ENCODE measurements around the gene MBOAT1. TPM values are rescaled to one million over a fixed set of nuclear protein-coding genes. Genes with fewer than 3 reads are reported as not detected.

Gene MBOAT1
- total RNA-seq, 4 donors from 2014 or later = 0.61 to 1.8 (median 1.1) TPM

DNA sequence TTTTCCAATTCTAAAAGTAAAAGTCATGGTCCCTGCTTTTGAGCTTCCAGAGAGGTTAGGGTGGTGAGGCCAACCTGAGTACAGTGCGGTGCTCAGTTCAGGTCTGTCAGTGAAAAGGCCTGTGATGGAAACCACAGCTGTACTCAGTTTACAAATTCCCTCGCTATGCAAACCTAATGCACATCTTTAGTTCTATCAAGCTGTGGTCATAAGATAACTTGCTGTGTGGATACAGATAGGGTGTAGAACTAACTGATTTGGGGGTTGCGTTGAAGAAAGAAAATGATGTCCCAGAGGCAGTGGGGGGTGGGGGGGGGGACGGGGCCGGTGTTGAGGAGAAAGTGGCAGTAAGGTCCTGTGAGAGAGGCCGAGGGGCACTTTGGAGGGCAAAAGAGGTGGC is 22.8 kb upstream of the MBOAT1 start:
- TF ChIP-seq, protein P1, sequence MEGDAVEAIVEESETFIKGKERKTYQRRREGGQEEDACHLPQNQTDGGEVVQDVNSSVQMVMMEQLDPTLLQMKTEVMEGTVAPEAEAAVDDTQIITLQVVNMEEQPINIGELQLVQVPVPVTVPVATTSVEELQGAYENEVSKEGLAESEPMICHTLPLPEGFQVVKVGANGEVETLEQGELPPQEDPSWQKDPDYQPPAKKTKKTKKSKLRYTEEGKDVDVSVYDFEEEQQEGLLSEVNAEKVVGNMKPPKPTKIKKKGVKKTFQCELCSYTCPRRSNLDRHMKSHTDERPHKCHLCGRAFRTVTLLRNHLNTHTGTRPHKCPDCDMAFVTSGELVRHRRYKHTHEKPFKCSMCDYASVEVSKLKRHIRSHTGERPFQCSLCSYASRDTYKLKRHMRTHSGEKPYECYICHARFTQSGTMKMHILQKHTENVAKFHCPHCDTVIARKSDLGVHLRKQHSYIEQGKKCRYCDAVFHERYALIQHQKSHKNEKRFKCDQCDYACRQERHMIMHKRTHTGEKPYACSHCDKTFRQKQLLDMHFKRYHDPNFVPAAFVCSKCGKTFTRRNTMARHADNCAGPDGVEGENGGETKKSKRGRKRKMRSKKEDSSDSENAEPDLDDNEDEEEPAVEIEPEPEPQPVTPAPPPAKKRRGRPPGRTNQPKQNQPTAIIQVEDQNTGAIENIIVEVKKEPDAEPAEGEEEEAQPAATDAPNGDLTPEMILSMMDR (IDR thresholded peaks at IDR 0.05 in 4 of 5, conservative IDR thresholded peaks at IDR 0.05 in 1 of 5) = no peak
- TF ChIP-seq POLR2A (IDR thresholded peaks at IDR 0.05) = no peak
- no peaks in the 10 kb centered on the region for H3K9me3 ChIP-seq
- no peak for ATAC-seq
- intact Hi-C loops (cut with DNase I; ENCODE audit: low total_unique reads) (no loop called here), in situ Hi-C loops (cut with MboI; ENCODE audit: low sequenced_read_pairs in 4 of 4) (no loop called here)
- no peaks in the 10 kb centered on the region for H3K4me1 ChIP-seq
- H3K27ac ChIP-seq = no peak overlapping the region
- no peak overlapping the region for H3K4me3 ChIP-seq
- no peak for DNase-seq
- H3K36me3 ChIP-seq = no peaks in the 10 kb centered on the region
- no peaks in the 10 kb centered on the region for H3K27me3 ChIP-seq

DNA sequence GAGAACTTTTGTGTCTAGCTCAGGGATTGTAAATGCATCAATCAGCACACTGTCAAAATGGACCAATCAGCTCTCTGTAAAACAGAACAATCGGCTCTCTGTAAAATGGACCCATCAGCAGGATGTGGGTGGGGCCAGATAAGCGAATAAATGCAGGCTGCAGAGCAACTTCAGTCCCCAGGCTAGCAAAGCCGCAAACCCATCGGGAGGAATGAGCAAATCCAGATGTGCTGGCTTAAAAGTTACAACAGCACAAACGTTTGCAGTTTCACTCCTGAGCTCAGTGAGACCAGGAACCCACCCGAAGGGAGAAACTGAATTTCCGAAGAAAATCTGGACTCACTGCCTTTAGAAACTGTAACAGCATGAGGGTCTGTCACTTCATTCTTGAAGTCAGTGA is 21.9 kb upstream of the MBOAT1 start:
- no peak for ATAC-seq
- H3K4me3 ChIP-seq = no peak overlapping the region

DNA sequence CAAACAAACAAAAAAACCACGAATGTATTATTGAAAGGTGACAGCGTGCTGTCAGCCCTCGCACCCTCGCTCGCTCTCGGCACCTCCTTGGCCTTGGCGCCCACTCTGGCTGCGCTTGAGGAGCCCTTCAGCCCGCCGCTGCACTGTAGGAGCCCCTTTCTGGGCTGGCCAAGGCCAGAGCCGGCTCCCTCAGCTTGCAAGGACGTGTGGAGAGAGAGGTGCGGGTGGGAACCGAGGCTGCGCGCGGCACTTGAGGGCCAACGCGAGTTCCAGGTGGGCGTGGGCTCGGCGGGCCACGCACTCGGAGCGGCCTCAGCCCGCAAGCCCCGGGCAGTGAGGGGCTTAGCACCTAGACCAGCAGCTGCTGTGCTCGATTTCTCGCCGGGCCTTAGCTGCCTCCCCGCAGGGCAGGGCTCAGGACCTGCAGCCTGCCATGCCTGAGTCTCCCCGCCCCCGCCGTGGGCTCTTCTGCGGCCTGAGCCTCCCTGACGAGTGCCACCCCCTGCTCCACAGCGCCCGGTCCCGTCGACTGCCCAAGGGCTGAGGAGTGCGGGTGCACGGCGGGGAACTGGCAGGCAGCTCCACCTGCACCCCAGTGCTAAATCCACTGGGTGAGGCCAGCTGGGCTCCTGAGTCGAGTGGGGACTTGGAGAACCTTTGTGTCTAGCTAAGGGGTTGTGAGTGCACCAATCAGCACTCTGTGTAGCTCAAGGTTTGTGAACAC is 20.9 kb upstream of the MBOAT1 start:
- TF ChIP-seq POLR2A (IDR thresholded peaks at IDR 0.05) = no peak
- TF ChIP-seq, protein P1 (IDR thresholded peaks at IDR 0.05 in 4 of 5, conservative IDR thresholded peaks at IDR 0.05 in 1 of 5) = no peak
- no peaks in the 10 kb centered on the region for H3K36me3 ChIP-seq
- H3K9me3 ChIP-seq = no peaks in the 10 kb centered on the region
- no peaks in the 10 kb centered on the region for H3K4me1 ChIP-seq
- ATAC-seq (no peak), DNase-seq (no peak)
- H3K4me3 ChIP-seq = no peak overlapping the region
- no peaks in the 10 kb centered on the region for H3K27me3 ChIP-seq
- intact Hi-C loops (cut with DNase I; ENCODE audit: low total_unique reads) (no loop called here), in situ Hi-C loops (cut with MboI; ENCODE audit: low sequenced_read_pairs in 4 of 4) (no loop called here)
- H3K27ac ChIP-seq = no peak overlapping the region

More for the DNA sequence above, 21.9 kb upstream of the MBOAT1 start:
- Histone ChIP-seq H3K36me3 (no peaks in the 10 kb centered on the region), H3K27ac (no peak overlapping the region), H3K4me1 (no peaks in the 10 kb centered on the region), H3K9me3 (no peaks in the 10 kb centered on the region), H3K27me3 (no peaks in the 10 kb centered on the region)
- intact Hi-C loops (cut with DNase I; ENCODE audit: low total_unique reads) = no loop called here
- no peak for DNase-seq
- in situ Hi-C loops (cut with MboI; ENCODE audit: low sequenced_read_pairs in 4 of 4) = no loop called here
- TF ChIP-seq POLR2A (IDR thresholded peaks at IDR 0.05) = no peak
- TF ChIP-seq, protein P1 (IDR thresholded peaks at IDR 0.05 in 4 of 5, conservative IDR thresholded peaks at IDR 0.05 in 1 of 5) = no peak

DNA sequence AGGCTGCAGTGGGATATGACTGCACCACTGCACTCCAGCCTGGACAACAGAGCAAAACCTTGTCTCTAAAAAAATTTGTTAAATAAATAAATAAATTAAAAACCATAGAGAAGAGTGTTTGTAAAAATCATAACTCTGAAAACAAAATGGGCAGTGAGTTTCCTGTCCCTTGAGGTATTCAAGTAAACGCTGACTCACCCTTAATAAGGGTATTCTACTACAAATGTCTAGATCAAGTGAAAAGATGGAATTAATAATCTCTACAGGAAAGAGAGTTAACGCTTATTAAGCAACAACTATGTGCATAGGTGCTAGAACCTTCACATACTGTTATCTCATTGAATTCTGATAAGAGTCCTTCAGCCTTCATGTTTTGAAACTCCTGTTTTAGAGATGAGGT is 19.9 kb upstream of the MBOAT1 start:
- no peak for DNase-seq

More for the DNA sequence above, 19.9 kb upstream of the MBOAT1 start:
- Histone ChIP-seq H3K27ac (no peak overlapping the region), H3K36me3 (no peaks in the 10 kb centered on the region), H3K9me3 (no peaks in the 10 kb centered on the region), H3K4me3 (no peak overlapping the region), H3K4me1 (no peaks in the 10 kb centered on the region), H3K27me3 (no peaks in the 10 kb centered on the region)
- no peak for ATAC-seq
- in situ Hi-C loops (cut with MboI; ENCODE audit: low sequenced_read_pairs in 4 of 4) = no loop called here
- intact Hi-C loops (cut with DNase I; ENCODE audit: low total_unique reads) = no loop called here
- no peak for TF ChIP-seq POLR2A (IDR thresholded peaks at IDR 0.05)
- TF ChIP-seq, protein P1 (IDR thresholded peaks at IDR 0.05 in 4 of 5, conservative IDR thresholded peaks at IDR 0.05 in 1 of 5) = no peak

All from gastrocnemius medialis (tissue), 4 donors.